Right atrium auricular region (tissue), 2 donors: ENCODE results near the gene C1orf167. TPM values are rescaled to one million over a fixed set of nuclear protein-coding genes. Genes with fewer than 3 reads are reported as not detected.

ENCODE experiments used
- DNase-seq: peaks from one replicate; pipeline ENCODE4 v3.0.0-alpha.2; 2019; ENCODE audit warnings: low spot score
- H3K27ac ChIP-seq, 2 donors: fragments of 200-600 bp; sonication (generic); 1 replicate in 1 of 2; 2 replicates in 1 of 2; pipeline ENCODE4 v1.5.1; 2016 to 2019
- H3K27me3 ChIP-seq, 2 donors: fragments of 200-600 bp; sonication (generic); one replicate each; pipeline versions ENCODE4 v1.5.1 to v1.6.0; 2017 to 2019
- H3K36me3 ChIP-seq: fragments of 200-600 bp; sonication (generic); one replicate; pipeline ENCODE4 v1.5.1; 2016
- H3K4me1 ChIP-seq, 2 donors: fragments of 200-600 bp; sonication (generic); one replicate each; pipeline versions ENCODE4 v1.5.1 to v1.6.0; 2017 to 2019
- H3K4me3 ChIP-seq, 2 donors: fragments of 200-600 bp; sonication (generic); 1 replicate in 1 of 2; 2 replicates in 1 of 2; pipeline ENCODE4 v1.5.1; 2017 to 2019; ENCODE audit warnings: mild to moderate bottlenecking in 1 of 2, moderate library complexity in 1 of 2
- H3K9me3 ChIP-seq, 2 donors: fragments of 200-600 bp; sonication (generic); one replicate each; pipeline ENCODE4 v1.5.1; 2019
- total RNA-seq, 2 donors: library from RNA; depleted of rRNA; stranded (reverse); fragments of >200 nt; gene quantifications; one replicate each; pipeline ENCODE4 v1.1.0, GENCODE V29; 2016
- TF ChIP-seq, protein P1 (sequence below), 2 donors: fragments of 200-600 bp; sonication (generic); IDR thresholded peaks; one replicate each; pipeline ENCODE4 v1.5.1; 2019; ENCODE audit warnings: antibody characterized with exemption in 2 of 2

C1orf167 gene
- total RNA-seq, 2 donors from 2014 or later = 0.85 to 1.7 TPM

DNA sequence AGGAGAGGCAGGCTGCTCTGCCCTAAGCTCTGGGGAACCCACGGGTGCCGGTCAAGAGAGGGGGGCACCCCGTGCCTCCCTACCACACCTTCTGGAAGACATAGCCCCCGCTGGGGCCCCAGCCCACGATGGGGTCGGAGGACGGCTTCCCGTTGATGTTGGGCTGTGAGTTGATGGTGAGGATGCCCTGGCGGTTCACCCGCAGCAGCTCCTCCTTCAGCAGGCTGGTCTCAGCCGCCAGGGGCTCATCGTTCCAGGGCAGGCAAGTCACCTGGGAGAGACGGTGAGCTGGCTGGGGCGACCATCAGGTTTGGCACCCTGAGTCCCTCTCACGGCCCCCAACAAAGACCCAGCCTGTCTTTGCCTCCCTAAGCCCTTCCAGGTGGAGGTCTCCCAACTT is 31.8 kb downstream of the C1orf167 start:
- no peaks in the 10 kb centered on the region for H3K9me3 ChIP-seq
- peak overlapping the region; percentile 96 to 98 for H3K27ac ChIP-seq
- H3K27me3 ChIP-seq = no peaks in the 10 kb centered on the region
- H3K36me3 ChIP-seq = peaks cover 43% of the 10 kb centered on the region
- TF ChIP-seq, protein P1, sequence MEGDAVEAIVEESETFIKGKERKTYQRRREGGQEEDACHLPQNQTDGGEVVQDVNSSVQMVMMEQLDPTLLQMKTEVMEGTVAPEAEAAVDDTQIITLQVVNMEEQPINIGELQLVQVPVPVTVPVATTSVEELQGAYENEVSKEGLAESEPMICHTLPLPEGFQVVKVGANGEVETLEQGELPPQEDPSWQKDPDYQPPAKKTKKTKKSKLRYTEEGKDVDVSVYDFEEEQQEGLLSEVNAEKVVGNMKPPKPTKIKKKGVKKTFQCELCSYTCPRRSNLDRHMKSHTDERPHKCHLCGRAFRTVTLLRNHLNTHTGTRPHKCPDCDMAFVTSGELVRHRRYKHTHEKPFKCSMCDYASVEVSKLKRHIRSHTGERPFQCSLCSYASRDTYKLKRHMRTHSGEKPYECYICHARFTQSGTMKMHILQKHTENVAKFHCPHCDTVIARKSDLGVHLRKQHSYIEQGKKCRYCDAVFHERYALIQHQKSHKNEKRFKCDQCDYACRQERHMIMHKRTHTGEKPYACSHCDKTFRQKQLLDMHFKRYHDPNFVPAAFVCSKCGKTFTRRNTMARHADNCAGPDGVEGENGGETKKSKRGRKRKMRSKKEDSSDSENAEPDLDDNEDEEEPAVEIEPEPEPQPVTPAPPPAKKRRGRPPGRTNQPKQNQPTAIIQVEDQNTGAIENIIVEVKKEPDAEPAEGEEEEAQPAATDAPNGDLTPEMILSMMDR (IDR thresholded peaks at IDR 0.05) = no peak
- peaks cover 0 to 93% of the 10 kb centered on the region in 2 donors for H3K4me1 ChIP-seq
- no peak overlapping the region for H3K4me3 ChIP-seq
- DNase-seq = no peak

DNA sequence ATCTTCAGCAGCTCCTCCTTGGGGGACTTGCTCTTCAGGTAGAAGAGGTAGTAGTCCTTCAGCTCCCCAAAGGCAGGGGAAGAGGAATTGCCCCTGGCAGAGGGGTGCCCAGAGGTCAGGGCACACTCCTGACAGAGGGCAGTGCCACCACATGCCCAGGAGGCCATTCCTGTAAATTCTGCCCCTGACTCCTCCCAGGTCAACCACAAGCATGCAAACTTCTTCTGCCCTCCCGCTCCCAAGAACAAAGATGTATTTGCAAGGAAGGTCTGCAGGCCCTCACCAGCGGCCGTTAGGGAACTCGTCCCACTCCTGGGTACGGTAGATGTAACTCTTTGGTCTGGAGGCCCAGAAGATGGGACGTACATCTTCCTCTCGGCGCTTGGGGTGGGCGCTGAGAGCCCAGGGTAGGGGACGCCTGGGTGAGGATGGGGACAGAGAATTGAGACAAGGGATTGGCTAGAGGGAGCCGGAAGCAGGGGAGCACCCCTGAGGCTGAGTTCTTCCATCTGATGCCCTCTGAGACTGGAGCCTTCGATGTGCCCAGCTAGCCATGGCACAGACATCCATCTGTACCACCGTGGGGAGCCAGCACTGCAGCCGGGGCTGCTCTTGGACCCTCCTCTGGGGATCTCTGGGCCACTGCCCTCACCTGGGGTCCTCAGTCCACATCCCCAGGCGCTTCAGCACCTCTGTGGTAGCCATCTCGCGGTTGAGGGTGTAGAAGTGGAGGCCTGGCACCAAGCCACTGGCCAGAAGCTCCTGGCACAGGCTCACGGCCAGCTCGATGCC is 32.6 kb downstream of the C1orf167 start:
- H3K36me3 ChIP-seq = peaks cover 51% of the 10 kb centered on the region
- no peaks in the 10 kb centered on the region for H3K27me3 ChIP-seq
- peaks cover 0 to 88% of the 10 kb centered on the region in 2 donors for H3K4me1 ChIP-seq
- H3K4me3 ChIP-seq = no peak overlapping the region
- peak overlapping the region; percentile 96 to 98 for H3K27ac ChIP-seq
- H3K9me3 ChIP-seq = no peaks in the 10 kb centered on the region
- DNase-seq = no peak
- TF ChIP-seq, protein P1 (IDR thresholded peaks at IDR 0.05) = no peak

DNA sequence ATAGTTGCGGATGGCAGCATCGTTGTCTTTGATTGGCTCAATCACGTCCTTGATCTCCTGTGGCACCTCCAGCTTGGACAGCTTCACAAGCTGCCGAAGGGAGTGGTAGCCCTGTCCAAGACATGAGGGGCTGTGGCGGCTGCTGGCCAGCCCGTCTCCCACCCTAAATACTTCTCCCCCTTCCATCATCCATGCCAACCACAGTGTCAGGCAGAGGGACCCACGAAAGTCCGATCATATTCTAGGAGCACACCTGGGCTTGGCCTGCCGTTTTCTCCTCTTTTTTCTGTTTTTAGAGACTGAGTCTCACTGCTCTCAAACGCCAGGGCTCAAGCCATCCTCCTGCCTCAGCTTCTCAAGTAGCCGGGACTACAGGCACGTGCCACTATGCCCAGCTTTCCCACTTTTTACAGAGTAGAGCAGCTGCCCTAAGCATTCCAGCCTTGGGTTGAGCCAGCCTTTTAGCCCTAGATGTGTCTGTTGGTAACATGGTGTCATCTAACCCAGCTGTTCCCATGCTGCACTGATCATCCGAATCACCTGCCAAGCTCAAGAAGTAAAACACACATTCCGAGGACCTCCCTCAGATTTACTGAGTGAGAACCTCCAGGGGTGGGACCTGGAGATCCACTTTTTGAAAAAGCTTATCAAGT is 33.4 kb downstream of the C1orf167 start:
- DNase-seq = no peak
- TF ChIP-seq, protein P1 (IDR thresholded peaks at IDR 0.05) = no peak
- Histone ChIP-seq H3K36me3 (peaks cover 55% of the 10 kb centered on the region), H3K27ac (peak overlapping the region; percentile 96 to 98), H3K27me3 (no peaks in the 10 kb centered on the region), H3K4me1 (peaks cover 0 to 87% of the 10 kb centered on the region in 2 donors), H3K9me3 (no peaks in the 10 kb centered on the region), H3K4me3 (no peak overlapping the region)

DNA sequence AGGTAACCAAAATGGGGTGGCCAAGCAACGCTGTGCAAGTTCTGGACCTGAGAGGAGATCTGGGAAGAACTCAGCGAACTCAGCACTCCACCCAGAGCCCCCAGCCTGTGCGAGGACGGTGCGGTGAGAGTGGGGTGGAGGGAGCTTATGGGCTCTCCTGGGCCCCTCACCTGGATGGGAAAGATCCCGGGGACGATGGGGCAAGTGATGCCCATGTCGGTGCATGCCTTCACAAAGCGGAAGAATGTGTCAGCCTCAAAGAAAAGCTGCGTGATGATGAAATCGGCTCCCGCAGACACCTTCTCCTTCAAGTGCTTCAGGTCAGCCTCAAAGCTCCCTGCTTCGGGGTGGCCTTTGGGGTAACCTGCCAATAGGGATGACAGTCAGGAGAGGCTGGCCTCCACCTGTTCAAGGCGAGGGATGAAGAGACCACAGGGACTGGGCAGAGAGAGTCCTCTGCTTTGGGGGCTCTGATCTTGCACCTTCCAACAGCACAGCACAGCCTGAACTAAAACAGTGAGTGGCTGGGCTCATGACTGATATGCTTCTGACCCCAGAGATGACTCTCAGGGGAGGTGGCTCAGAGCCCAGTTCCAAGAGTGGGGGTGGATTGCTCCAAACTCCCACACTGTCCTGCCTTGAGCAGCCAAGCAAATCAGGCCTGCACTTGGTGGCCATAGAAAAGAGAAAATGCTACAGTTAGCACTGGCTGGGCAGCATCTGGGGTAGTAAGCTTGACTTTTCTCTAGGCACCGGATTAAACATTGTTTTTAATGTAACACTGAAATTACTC is 34.2 kb downstream of the C1orf167 start:
- peaks cover 62% of the 10 kb centered on the region for H3K36me3 ChIP-seq
- H3K27me3 ChIP-seq = no peaks in the 10 kb centered on the region
- H3K4me1 ChIP-seq = peaks cover 0 to 89% of the 10 kb centered on the region in 2 donors
- peak overlapping the region; percentile 96 to 98 for H3K27ac ChIP-seq
- TF ChIP-seq, protein P1 (IDR thresholded peaks at IDR 0.05) = no peak
- DNase-seq = no peak
- peak overlapping the region; percentile 1 to 17 for H3K4me3 ChIP-seq
- H3K9me3 ChIP-seq = no peaks in the 10 kb centered on the region

DNA sequence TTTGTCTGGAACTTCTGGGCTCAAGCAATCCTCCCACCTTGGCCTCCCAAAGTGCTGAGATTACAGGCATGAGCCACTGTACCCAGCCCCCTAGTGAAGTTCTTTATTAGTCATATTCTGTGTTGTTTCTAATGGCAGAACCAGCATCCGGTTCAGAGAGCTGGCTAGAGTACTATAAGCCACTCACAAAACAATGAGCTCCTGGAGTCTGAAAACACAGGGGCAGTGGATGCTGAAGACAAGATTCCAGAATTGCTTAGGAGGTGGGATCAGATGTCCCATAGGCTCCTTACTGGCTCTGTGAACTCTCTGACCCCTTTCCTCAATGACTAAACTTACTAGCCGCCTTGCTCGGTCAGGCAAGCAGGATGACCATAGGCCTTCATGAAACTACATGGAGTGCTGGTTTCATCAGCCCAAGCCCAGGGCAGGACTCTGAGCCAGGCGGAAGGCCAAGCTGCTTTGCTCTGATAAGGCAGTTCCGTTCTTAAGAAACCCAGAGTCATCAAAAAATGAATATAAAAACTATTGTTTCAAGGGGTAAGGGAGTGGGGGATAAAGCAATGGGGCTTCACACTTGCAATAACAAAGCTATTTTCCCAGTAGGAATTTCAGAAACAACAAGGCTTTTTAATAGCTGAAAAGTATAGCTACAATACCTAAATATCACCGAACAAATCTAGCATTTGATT is 35.7 kb downstream of the C1orf167 start:
- peaks cover 57% of the 10 kb centered on the region for H3K36me3 ChIP-seq
- no peaks in the 10 kb centered on the region for H3K27me3 ChIP-seq
- H3K27ac ChIP-seq = peak overlapping the region; percentile 96 to 98
- peak; percentile 92 for DNase-seq
- H3K4me1 ChIP-seq = peaks cover 0 to 89% of the 10 kb centered on the region in 2 donors
- H3K4me3 ChIP-seq = no peak overlapping the region
- no peaks in the 10 kb centered on the region for H3K9me3 ChIP-seq
- TF ChIP-seq, protein P1 (IDR thresholded peaks at IDR 0.05) = no peak
